ENCODE results near the gene PRRC2B.

The PRRC2B gene

DNA sequence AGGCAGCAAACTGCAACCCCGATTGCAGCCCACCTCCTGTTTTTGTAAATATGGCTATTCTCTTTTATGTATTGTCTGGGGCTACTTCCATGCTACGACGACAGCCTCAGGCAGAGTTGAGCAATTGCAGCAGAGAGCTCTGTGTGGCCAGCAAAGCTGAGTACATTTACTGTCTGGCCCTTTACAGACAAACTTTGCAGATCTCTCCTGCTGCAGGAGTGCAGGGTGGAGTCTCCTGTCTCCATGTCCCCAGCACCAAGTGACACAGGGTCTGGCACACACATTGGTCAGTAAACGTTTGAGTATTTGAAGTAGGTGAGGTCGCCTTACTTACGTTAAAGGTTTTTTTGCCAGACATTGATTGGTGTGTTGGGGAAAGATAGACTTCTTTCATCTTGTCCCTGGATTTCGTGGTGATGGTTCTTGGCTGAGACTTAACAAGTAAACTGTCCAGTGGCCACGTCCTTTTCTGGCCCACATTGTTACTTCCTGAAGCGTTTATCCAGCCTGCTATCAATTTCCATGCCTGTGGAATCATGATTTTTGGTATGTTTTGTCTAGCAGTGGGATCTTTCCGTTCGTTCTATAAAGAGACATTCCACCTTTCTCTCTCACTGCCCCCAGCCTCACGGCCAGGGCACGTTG is 27.2 kb downstream of the PRRC2B start:
- Histone ChIP-seq H3K9me3 (replicated peaks; ENCODE audit: insufficient read depth, low read length) (no peaks in the 10 kb centered on the region), H3K9ac (ENCODE audit: low read length) (no peak overlapping the region), H3K79me2 (ENCODE audit: low read length) (peaks cover 100% of the 10 kb centered on the region), H3K27me3 (replicated peaks; ENCODE audit: insufficient read depth, low read length) (no peaks in the 10 kb centered on the region), H3K4me1 (ENCODE audit: low read length) (no peaks in the 10 kb centered on the region), H3K9me2 (replicated peaks; ENCODE audit: insufficient read depth, low read length) (no peaks in the 10 kb centered on the region), H3K36me3 (replicated peaks; ENCODE audit: insufficient read depth, low read length) (peaks cover 3% of the 10 kb centered on the region; the same call in 1 of the 2 replicates), H3K4me2 (ENCODE audit: low read depth, low read length) (no peak overlapping the region), H3K27ac (ENCODE audit: low read length) (no peak overlapping the region), H4K20me1 (ENCODE audit: insufficient read depth, low read length) (peaks cover 92% of the 10 kb centered on the region), H2AFZ (ENCODE audit: low read length) (no peak overlapping the region), H3K4me3 (ENCODE audit: low read length) (no peak overlapping the region), H3F3A (ENCODE audit: insufficient read depth, low read length) (no peaks in the 10 kb centered on the region; the same call in 1 of the 2 replicates)
- TF ChIP-seq EZH2 (optimal IDR thresholded peaks at IDR 0.05; ENCODE audit: low read depth, low read length), result no peak
- TF ChIP-seq, protein P1, sequence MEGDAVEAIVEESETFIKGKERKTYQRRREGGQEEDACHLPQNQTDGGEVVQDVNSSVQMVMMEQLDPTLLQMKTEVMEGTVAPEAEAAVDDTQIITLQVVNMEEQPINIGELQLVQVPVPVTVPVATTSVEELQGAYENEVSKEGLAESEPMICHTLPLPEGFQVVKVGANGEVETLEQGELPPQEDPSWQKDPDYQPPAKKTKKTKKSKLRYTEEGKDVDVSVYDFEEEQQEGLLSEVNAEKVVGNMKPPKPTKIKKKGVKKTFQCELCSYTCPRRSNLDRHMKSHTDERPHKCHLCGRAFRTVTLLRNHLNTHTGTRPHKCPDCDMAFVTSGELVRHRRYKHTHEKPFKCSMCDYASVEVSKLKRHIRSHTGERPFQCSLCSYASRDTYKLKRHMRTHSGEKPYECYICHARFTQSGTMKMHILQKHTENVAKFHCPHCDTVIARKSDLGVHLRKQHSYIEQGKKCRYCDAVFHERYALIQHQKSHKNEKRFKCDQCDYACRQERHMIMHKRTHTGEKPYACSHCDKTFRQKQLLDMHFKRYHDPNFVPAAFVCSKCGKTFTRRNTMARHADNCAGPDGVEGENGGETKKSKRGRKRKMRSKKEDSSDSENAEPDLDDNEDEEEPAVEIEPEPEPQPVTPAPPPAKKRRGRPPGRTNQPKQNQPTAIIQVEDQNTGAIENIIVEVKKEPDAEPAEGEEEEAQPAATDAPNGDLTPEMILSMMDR (IDR thresholded peaks at IDR 0.05; ENCODE audit: low read length), result no peak
- no peak for TF ChIP-seq EZH2phosphoT487 (IDR thresholded peaks at IDR 0.05; ENCODE audit: low read length)
- DNase-seq, result no peak

DNA sequence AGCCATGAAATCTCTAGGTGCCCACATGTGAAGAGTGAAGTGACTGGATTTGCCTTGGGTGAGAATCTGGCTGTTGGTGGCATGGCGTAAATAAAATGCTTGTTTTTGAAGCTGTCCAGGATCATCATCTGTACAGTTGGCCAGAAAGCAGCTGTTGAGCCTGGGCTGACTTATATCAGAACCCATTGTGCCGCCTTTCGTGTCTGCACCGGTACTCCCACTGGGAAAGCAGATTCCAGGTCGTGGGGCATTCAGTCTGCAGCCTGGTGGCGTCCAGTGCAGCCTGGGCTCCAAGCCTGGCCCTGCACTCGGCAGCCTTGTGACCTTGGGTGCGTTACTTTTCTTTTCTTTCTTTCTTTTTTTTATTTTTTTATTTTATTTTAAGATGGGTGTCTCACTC is 27.8 kb downstream of the PRRC2B start:
- H3K79me2 ChIP-seq (ENCODE audit: low read length), result peaks cover 100% of the 10 kb centered on the region
- H3K4me3 ChIP-seq (ENCODE audit: low read length), result no peak overlapping the region
- H3F3A ChIP-seq (ENCODE audit: insufficient read depth, low read length), result no peaks in the 10 kb centered on the region; the same call in 1 of the 2 replicates
- no peaks in the 10 kb centered on the region for H3K27me3 ChIP-seq (replicated peaks; ENCODE audit: insufficient read depth, low read length)
- H3K9ac ChIP-seq (ENCODE audit: low read length), result no peak overlapping the region
- H3K9me3 ChIP-seq (replicated peaks; ENCODE audit: insufficient read depth, low read length), result no peaks in the 10 kb centered on the region
- H3K27ac ChIP-seq (ENCODE audit: low read length), result no peak overlapping the region
- no peaks in the 10 kb centered on the region for H3K4me1 ChIP-seq (ENCODE audit: low read length)
- peaks cover 90% of the 10 kb centered on the region for H4K20me1 ChIP-seq (ENCODE audit: insufficient read depth, low read length)
- TF ChIP-seq, protein P1 (IDR thresholded peaks at IDR 0.05; ENCODE audit: low read length), result no peak
- TF ChIP-seq EZH2 (optimal IDR thresholded peaks at IDR 0.05; ENCODE audit: low read depth, low read length), result no peak
- TF ChIP-seq EZH2phosphoT487 (IDR thresholded peaks at IDR 0.05; ENCODE audit: low read length), result no peak
- no peaks in the 10 kb centered on the region for H3K9me2 ChIP-seq (replicated peaks; ENCODE audit: insufficient read depth, low read length)
- H2AFZ ChIP-seq (ENCODE audit: low read length), result no peak overlapping the region
- H3K36me3 ChIP-seq (replicated peaks; ENCODE audit: insufficient read depth, low read length), result peaks cover 3% of the 10 kb centered on the region
- H3K4me2 ChIP-seq (ENCODE audit: low read depth, low read length), result no peak overlapping the region
- DNase-seq, result no peak

DNA sequence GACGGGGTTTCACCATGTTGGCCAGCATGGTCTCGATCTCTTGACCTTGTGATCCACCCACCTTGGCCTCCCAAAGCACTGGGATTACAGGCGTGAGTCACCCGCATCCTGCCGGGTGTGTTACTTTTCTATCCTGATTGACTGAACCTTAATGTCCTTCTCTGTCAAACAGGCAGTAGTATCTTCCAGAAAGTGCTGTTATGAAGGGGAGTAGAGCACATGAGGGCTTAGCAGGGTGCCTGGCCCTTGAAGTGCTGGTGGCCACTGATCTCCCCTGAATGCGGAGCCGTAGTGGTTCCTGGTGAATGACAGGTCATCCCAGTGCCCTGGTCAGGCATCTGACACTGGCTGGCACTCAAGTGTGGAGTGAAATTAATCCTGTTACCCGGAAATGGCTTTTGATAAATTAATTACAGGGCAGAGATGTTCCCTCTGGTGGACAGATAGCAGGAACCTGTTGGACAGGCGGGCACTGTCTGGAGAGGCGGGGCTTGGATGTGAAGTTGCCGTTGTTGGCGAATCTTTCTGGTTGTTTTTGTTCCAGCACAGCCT is 28.4 kb downstream of the PRRC2B start:
- peaks cover 3% of the 10 kb centered on the region for H3K36me3 ChIP-seq (replicated peaks; ENCODE audit: insufficient read depth, low read length)
- no peak for TF ChIP-seq EZH2phosphoT487 (IDR thresholded peaks at IDR 0.05; ENCODE audit: low read length)
- TF ChIP-seq, protein P1 (IDR thresholded peaks at IDR 0.05; ENCODE audit: low read length), result no peak
- no peak for TF ChIP-seq EZH2 (optimal IDR thresholded peaks at IDR 0.05; ENCODE audit: low read depth, low read length)
- H3K27ac ChIP-seq (ENCODE audit: low read length), result no peak overlapping the region
- peaks cover 100% of the 10 kb centered on the region for H3K79me2 ChIP-seq (ENCODE audit: low read length)
- H2AFZ ChIP-seq (ENCODE audit: low read length), result no peak overlapping the region
- no peaks in the 10 kb centered on the region for H3K9me2 ChIP-seq (replicated peaks; ENCODE audit: insufficient read depth, low read length)
- no peak overlapping the region for H3K9ac ChIP-seq (ENCODE audit: low read length)
- no peaks in the 10 kb centered on the region for H3K9me3 ChIP-seq (replicated peaks; ENCODE audit: insufficient read depth, low read length)
- no peaks in the 10 kb centered on the region for H3K27me3 ChIP-seq (replicated peaks; ENCODE audit: insufficient read depth, low read length)
- H3K4me1 ChIP-seq (ENCODE audit: low read length), result no peaks in the 10 kb centered on the region
- H3K4me2 ChIP-seq (ENCODE audit: low read depth, low read length), result no peak overlapping the region
- H3K4me3 ChIP-seq (ENCODE audit: low read length), result no peak overlapping the region
- no peak for DNase-seq
- no peaks in the 10 kb centered on the region for H3F3A ChIP-seq (ENCODE audit: insufficient read depth, low read length)
- H4K20me1 ChIP-seq (ENCODE audit: insufficient read depth, low read length), result peaks cover 88% of the 10 kb centered on the region
